HUDEP-2 (cell line): ENCODE measurements around the gene LTN1.
"Not testable (repeated sequence)": the region's sequence is repeated elsewhere in the genome, so short reads cannot be mapped to it uniquely, and the experiment has no call there.

ENCODE experiments used
- DNase-seq, 76 experiments: peaks; one replicate each; lab custom pipeline; 2025; ENCODE audit not compliant: unreplicated experiment in 76 of 76; lab: John Stamatoyannopoulos, UW

The LTN1 gene

DNA sequence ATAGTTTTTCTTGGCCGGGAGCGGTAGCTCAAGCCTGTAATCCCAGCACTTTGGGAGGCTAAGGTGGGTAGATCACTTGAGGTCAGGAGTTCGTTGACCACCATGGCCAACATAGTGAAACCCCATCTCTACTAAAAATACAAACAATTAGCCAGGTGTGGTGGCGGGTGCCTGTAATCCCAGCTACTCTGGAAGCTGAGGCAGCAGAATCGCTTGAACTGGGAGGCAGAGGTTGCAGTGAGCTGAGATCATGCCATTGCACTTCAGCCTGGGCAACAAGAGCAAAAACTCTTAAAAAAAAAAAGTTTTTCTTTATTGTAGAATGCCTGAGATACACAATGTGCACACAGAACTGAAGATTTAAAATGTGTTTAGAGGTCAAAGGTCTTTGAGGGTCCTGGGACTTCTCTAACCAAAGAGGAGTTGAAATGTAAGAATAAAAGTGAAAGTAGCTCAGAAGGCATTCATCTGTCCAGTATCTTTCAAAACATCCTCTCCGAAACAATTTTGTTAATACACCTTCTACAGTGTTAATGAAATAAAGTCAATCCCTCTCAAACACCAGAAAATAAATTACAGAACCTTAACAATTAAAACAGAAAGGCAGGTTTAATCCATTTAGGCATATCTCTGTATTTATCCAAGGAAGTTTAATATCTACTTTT, 60.8 kb downstream of the LTN1 start:
- DNase-seq: not testable (repeated sequence)

DNA sequence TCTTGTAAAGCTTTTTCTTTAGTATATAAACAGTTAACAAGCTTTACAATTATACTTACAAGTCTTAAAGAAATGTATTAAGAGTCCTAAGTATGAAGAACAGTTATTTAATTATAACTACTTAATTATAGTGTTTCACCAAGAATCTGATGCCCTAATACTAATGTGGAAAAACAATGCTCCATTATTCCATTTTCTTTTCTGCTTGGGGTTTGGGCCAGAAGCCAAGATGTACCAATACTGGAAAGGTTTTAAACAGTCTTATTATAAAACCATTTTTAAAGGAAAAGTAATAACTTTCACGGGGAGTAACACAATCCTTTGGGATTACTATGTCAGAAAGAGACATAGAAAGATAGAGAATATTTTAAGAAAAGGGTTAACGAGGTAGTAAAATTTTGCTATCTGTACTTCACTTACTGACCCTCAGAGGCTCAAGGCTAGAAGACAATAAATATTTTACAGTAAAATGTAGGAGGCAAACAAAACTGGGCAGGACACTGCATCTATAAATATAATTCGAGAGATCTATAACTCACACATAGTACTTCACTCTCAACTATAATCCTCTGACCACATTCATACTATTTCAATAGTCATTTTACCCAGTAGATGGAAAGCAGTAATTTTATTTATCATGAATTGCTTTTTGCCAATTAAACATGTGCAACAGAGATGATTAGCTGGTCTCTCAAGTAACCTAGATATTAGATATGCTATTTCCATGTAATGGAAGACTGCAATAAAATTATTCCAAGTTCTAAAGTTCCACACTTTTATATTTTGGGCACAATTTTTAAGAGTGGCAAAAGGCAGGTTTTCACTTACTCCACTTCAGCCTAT, 63.9 kb downstream of the LTN1 start:
- DNase-seq: peak in 2 of 76 experiments; percentile 10 to 13

DNA sequence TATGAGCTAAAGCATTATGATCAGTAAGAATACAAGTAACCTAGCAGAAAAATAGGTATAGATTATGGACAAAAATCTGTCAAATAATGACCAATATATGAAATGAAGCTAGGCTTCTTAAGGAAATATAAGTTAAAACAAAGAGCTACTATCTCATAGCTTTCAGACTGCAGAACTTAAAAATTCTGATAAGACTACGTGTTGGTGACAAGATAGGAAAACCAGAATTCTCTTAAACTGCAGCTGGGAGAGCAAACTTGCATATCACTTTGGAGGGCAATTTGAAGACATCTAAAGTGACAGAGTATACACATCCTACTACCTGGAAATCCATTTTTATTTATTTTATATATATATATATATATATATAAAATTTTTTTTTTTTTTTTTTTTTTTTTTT, 65.5 kb downstream of the LTN1 start:
- peak in 18 of 76 experiments; percentile 8 to 65 (median 34) for DNase-seq

DNA sequence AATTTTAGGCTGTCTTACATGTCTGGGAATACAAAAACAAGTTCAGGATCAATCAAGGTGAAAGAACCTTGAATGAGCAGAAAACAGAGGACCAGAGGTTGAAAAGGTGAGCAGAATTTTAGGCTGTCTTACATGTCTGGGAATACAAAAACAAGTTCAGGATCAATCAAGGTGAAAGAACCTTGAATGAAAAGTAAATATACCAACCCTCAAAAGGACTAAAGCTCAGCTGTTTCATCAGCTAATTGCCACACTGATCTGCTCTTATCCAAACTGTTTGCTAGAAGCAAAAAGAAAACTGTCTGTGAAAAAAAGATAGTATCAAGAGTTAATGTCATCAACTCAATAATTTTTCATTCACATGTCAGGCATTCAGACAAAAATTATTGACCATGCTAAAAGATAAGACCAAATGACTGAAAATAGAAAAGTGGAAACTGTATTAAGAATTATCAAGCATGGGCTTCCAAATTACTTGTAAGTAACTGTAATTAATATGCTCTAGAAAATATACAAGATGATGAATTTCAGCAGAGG, 69.2 kb downstream of the LTN1 start:
- DNase-seq: no peak

DNA sequence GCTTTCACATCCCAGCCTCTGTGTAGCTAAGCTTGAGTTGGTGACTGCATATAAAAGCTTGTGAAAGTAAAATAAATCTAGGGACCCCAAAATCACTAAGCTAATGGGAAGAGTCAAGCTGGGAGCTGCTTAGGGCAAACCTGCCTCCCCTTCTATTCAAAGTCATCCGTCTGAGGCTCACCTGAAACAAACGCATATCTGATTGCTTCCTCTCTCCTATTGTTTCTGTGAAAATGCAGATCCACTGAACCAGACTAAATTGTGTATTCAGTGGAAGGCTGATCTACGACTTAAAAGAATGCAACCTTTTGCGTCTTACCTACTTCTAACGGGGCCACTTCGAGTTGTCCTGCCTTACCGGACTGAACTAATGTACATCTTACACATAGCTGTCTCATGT, 70.3 kb downstream of the LTN1 start:
- no peak for DNase-seq

DNA sequence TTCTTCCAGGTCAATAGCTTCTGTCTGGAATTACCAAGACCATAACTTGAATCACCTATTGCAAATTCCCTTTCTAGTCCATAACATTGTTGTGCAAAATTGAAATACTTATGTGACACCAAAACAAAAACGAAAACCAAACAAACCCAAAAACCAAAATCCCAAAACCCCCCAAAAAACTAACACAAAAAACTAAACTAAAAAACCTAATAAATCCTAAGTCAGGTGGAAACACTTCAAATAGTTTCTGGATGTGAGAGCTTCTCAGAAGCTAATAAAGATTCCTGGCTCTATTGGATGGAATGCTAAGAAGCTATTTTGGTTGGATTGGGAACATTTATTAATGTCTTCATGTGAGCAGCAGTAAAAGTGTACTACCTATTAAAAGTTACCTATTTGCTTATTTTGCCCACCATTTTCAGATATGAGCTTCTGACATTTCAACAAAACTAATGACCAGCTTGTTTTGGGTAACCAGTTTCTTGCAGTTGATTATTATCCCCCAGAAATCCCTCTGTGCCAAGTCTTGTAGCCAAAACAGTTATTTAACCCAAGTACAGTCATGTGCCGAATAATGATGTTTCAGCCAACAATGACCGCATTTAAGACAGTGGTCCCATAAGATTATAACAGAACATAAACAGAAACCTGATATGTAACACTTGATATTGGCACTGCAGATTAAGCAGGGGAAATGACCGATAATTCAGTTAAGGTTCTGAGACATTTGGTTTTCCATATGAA, 76.4 kb downstream of the LTN1 start:
- no peak for DNase-seq

DNA sequence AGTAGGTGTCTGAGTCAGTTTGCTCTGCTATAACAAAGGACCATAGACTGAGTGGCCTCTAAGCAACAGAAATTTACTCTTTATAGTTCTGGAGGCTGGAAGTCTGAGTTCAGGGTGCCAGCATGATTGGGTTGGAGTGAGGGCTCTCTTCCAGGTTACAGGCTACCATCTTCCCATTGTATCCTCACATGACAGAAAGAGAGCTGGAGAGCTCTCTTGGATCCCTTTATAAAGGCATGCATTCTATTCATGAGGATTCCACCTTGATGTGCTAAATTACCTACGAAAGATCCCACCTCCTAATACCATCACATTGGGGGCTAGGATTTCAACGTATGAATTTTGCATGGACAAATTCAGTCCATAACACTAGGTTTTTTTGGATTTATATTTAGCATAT, 79.6 kb downstream of the LTN1 start:
- no peak for DNase-seq

DNA sequence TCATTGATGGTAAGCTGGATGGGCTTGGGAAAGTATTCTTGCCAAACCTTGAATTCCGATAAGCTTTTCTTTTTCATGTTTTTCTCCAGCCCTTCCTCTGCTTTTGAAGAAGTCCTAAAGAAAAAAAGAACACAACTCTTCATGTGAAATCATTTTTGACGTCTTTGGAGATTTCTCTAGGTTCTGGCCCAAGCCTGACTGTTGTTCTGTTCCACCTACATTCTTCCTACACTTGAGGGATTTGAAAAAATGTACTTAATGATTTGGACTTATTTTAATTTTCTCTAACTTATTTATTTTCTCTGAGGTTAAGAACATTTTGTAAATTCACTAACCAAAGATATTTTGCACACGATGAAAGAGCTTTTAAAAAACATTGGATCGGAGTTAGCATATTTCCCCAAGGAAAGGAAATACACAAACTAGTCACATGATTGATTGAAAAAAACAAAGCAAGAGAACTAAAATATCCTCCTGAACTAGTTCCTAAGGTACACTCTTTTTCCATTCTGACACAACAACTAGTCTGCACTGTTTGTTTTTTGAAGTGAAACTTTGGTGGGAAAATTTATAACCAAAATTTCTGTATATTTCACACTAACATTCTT, 82.3 kb downstream of the LTN1 start:
- no peak for DNase-seq

DNA sequence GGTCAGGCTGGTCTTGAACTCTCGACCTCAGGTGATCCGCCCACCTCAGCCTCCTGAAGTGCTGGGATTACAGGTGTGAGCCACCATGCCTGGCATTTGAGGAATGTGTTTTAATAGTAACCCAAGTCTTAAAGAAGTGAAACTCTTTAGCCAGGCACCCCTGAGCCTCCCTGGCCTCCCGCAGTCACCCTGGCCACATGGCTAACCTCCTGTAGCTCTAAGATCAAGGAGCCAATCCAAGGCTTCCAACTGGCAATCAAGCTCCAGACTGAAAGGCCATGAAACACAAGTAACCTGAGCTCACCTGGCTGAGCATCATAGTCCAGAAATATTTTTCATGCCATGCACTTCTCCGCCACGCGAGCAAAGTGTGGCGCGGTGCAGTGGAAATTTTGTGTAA, 84.3 kb downstream of the LTN1 start:
- DNase-seq: no peak

DNA sequence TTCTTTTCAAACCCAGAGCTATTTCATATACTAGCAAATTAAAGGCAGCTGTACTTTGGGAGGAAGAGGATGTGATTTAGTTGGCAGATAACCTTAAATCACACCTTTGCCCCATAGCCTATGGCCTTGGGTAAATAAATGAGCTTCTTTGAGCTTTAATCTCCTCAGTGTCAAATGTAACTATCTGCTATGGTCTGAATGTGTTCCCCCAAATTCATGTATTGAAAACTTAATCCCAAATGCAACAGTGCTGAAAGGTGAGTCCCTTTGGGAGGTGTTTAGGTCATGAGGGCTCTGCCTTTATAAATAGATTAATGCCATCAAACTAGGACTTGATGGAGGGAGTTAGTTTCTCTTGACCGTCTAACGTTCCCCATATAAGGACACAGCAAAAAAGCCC, 85.8 kb downstream of the LTN1 start:
- no peak for DNase-seq

DNA sequence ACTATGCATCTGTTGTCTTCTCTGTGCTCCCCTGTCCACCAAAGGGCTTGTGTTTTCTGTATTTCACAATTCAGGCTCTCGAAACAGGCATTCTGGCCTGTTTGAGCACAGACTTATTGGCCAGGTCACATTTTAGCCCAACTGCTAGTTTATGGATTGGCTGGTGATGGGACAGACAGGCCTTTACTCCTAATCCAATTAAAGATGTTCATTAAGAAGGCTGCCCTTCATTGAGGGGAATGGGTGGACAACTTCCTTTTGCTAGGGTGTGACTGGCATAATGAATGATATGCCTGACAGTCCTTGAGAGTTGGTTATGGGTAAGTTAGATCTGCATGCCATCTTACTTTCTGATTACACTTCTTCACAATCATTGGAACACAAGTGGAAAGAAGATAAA, 86.4 kb downstream of the LTN1 start:
- no peak for DNase-seq

DNA sequence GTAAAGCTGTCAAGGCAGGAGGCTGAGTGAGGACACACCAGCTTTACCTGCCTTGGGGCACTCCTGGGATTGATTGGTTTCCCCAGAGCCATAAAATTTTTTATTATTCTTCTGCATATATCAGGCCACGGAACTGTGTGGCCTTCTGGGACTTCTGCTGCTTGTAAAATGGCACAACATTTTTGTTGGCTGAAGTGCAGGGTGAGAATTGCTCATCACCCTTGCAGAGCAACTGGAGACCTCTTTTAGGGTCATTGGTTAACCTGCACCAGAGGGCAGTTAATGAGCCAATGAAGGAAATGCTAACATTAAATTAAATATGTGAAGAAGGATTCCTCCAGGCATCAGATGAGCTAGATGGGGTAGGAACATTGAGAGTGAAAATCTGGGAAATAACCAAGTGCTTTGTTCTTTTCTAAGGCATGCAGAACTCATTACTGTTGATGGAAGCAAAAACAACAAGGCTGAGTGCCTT, 87.7 kb downstream of the LTN1 start:
- no peak for DNase-seq

DNA sequence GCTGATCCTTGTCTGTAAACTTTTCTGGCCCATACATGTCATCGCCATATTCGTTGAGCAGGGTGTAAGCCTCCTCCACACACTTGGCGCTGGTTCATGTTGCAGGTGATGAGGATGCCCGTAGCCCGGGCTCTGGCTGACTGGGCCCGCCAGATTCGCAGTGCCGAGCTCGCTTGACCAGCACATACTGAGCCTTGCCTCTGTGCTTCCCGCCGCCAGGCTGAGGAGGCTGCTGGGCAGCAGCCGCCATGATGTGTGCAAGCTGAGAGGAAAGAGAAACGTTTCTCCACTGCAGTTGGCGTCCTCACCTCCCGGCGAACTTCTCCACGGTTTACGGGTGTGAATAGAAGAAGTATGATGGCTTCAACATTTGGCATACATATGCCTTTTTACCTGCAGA, 89.2 kb downstream of the LTN1 start:
- no peak for DNase-seq

DNA sequence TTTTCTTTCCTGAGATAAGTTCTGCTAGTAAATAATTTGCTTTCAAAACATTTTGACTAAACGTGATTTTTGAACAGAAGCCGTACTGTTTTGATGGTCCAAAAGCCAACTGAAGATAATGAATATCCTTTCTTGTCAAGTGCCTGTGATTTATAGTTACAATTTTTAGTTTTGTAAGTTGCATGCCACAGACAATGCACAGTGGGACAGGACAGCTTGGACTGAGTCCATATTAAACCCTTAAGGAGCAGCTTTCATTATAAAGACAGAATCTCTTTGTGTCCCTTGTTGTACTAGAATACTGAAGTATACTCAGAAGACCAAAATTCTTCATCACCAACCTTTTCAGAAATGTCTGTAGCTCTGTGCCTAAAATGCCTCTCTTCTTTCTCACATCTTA, 92.2 kb downstream of the LTN1 start:
- no peak for DNase-seq

DNA sequence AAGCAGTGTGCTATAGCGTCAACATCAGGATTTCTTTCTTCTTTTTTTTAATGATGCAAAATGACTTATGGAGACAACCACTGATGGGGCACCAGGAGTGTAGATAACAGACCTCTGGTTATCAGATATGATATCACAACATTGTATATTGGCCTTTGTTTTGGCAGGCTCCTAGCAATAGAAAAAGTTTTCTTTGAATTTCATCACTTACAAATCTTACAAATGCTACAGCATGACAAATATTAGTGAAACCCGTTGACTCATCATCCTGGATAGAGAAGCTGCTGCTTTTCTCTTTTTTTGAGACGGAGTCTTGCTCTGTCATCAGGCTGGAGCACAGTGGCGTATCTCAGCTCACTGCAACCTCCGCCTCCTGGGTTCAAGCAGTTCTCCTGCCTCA, 92.9 kb downstream of the LTN1 start:
- DNase-seq: no peak

DNA sequence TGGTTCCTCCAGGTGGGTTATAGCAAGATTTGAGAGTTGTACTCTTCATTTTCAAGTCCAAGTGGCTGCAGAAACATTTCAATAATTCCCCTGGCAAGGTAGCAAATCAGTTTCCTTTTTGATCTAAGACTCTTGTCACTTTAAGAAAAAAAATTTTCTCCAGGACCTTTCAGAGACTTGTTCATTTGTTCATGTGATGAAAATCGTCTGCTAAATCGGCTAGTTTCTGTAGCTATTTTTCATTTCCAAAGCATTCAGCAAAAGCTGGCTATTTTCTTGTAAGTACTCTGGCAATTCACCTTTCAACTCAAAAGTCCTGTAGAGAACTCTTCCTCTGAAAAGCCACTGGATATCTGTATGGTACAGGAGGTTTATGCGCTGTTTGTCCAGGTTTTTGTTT, 93.5 kb downstream of the LTN1 start:
- DNase-seq: no peak

DNA sequence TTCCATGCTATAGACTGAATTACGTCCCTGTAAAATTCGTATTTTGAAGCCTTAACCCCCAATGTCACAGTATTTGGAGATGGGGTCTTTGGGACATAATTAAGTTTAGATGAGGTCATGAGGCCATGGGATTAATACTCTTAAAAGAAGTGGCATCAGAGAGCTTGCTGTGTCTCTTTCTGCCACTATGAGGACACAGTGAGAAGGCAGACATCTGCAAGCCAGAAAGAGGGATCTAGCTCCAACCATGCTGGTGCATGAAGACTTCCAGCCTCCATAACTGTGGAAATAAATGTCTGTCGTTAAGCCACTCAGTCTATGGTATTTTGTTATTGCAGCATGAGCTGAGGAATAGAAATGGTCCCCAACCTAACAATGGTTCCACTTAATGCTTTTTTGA, 99.0 kb downstream of the LTN1 start:
- no peak for DNase-seq

DNA sequence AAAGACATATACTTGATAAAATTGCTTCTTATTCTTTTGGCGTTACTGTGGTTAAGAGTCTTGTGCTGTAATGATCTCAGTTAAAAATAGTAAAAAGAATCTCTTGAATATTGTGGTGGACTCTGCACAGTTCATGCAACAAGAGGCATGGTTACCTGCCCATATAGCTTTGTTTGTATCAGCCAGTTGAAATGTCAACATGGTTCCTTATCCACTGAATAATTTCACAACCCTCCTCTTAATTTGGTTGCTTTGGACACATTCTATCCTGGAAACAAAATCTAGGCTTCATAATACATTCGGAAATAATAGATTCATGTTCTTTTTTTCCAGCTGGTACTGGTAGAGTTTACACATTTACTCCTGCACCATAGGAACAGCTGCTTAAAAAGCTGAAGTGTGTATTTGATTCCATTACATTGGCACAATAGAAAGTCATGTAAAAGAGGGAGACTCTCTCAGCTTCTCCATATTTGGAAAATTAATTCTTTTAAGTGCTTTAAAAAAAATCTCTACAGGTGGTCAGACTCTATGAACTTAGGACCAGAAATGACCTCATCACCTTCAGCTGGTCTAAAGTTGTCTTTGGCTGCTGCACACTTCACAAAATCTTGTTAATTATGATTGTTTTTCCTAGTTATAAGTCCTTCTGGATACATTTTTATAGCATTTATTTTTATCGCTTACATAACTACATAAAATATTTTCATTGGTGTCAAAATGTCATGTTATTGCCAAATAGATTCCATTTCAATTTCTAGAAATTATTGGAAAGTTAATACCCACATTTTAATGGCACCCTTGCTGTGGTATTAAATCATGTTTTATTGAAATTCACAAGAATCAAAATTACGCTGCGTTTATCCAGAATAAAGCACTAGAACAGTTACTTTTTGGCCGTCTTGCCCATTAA, 100.2 kb downstream of the LTN1 start:
- DNase-seq: no peak

DNA sequence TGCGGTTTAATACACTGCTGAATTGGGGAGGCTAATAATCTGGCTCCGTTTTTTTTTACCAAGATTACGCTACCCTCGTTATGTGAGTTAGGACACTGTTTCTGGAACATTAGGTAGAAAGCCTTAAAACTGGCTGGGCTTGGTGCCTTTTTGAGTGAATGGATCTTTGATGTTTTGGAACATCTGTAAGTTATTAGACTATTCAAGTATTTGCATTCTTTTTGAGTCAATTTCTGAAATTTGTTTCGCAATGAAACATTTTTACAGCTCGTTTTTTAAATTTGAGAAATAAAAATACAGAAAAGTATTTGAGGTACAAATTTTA, 106.9 kb downstream of the LTN1 start:
- DNase-seq: no peak
